Ovary (tissue), 3 donors: ENCODE measurements around the gene MAGEA9B.

Source experiments
- CTCF ChIP-seq, 3 donors: fragments of 450-650 bp in 2 of 3; fragments of 200-600 bp in 1 of 3; IDR thresholded peaks; one replicate each; pipeline versions ENCODE4 v1.5.1 to v1.8.0; 2016 to 2022; ENCODE audit warnings: antibody characterized with exemption in 3 of 3, mild to moderate bottlenecking in 1 of 3
- EP300 ChIP-seq: sonication (generic); formaldehyde crosslinking; IDR thresholded peaks from one replicate; pipeline ENCODE4 v1.6.1; 2017; ENCODE audit warnings: antibody characterized with exemption
- POLR2A ChIP-seq: fragments of 450-650 bp; IDR thresholded peaks from one replicate; pipeline ENCODE4 v1.6.1; 2017; ENCODE audit warnings: antibody characterized with exemption, mild to moderate bottlenecking, moderate library complexity
- donor health status: DM: no; HTN: no; CAD: no.

DNA sequence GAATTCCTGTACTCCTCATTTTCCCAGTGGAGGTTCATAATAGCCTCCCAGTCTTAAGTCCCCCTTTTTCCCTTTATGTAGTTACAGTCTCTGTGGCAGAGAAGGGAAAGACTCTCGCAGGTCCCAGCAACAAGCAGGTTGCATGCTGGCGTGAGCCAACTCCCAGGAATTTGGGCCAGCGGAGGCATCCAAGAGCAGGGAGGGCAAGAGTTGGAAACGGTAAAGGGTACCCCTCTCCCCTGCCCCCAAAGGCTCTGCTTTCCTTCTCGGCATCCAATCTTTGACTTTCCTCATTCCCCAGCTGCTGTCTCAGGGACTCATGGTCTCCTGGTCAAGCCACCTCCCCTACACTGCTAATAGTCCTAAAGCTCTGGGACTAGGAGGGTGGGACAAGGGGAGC lies 23.3 kb upstream of the MAGEA9B start:
- TF ChIP-seq CTCF (IDR thresholded peaks at IDR 0.05): no peak
- no peak for TF ChIP-seq POLR2A
- TF ChIP-seq EP300: no peak
